Gastroesophageal sphincter (tissue), 4 donors: ENCODE measurements around the gene CYLD. TPM values are rescaled to one million over a fixed set of nuclear protein-coding genes. Genes with fewer than 3 reads are reported as not detected.

ENCODE experiments used
- ATAC-seq: fragments of 150-250 bp; one replicate; pipeline ENCODE4 v1.9.1; 2016; ENCODE audit warnings: mild to moderate bottlenecking, moderate library complexity
- H3K27ac ChIP-seq, 4 donors: fragments of 200-600 bp; sonication (generic) in 3 of 4; 1 replicate in 3 of 4; 2 replicates in 1 of 4; pipeline ENCODE4 v1.5.1; 2016 to 2019
- H3K27me3 ChIP-seq: fragments of 200-600 bp; sonication (generic); one replicate; pipeline ENCODE4 v1.5.1; 2019
- H3K36me3 ChIP-seq, 2 donors: fragments of 200-600 bp; sonication (generic); one replicate each; pipeline ENCODE4 v1.5.1; 2019; ENCODE audit warnings: control low read depth in 1 of 2
- H3K4me1 ChIP-seq, 3 donors: fragments of 200-600 bp; sonication (generic); 1 replicate in 2 of 3; 2 replicates in 1 of 3; pipeline ENCODE4 v1.5.1; 2016 to 2019; ENCODE audit warnings: control low read depth in 2 of 3
- H3K4me3 ChIP-seq, 2 donors: fragments of 200-600 bp; sonication (generic); one replicate each; pipeline ENCODE4 v1.5.1; 2019; ENCODE audit warnings: mild to moderate bottlenecking in 1 of 2, moderate library complexity in 1 of 2
- H3K9me3 ChIP-seq, 3 donors: fragments of 200-600 bp; sonication (generic); one replicate each; pipeline ENCODE4 v1.5.1; 2017 to 2019; ENCODE audit warnings: control low read depth in 2 of 3
- CTCF ChIP-seq, 4 experiments: fragments of 200-600 bp in 2 of 4; fragments of 450-650 bp in 2 of 4; sonication (generic) in 1 of 4; IDR thresholded peaks; one replicate each; pipeline ENCODE4 v1.5.1; 2017 to 2019; ENCODE audit warnings: antibody characterized with exemption in 4 of 4, mild to moderate bottlenecking in 2 of 4, moderate library complexity in 2 of 4
- EP300 ChIP-seq: sonication (generic); formaldehyde crosslinking; IDR thresholded peaks from one replicate; pipeline ENCODE4 v1.6.1; 2017; ENCODE audit warnings: antibody characterized with exemption, mild to moderate bottlenecking
- POLR2A ChIP-seq, 2 donors: fragments of 450-650 bp; IDR thresholded peaks; one replicate each; pipeline ENCODE4 v1.6.1; 2017; ENCODE audit warnings: antibody characterized with exemption in 2 of 2, mild to moderate bottlenecking in 2 of 2, moderate library complexity in 1 of 2
- POLR2AphosphoS5 ChIP-seq: sonication (generic); formaldehyde crosslinking; IDR thresholded peaks from one replicate; pipeline ENCODE4 v1.6.1; 2017; ENCODE audit warnings: antibody characterized with exemption
- WGBS, 2 donors: methylation state at CpG; one replicate each; pipeline ENCODE4 v1.1.5; 2018; ENCODE audit warnings: low coverage in 1 of 2; 5-methylcytosine and 5-hydroxymethylcytosine counted together
- total RNA-seq, 4 donors: library from RNA; depleted of rRNA; stranded (reverse); fragments of >200 nt; gene quantifications; one replicate each; pipeline ENCODE4 v1.1.0, GENCODE V29; 2016

The CYLD gene
- total RNA-seq, 4 donors from 2014 or later: 39.2 to 82.5 (median 53.2) TPM

DNA sequence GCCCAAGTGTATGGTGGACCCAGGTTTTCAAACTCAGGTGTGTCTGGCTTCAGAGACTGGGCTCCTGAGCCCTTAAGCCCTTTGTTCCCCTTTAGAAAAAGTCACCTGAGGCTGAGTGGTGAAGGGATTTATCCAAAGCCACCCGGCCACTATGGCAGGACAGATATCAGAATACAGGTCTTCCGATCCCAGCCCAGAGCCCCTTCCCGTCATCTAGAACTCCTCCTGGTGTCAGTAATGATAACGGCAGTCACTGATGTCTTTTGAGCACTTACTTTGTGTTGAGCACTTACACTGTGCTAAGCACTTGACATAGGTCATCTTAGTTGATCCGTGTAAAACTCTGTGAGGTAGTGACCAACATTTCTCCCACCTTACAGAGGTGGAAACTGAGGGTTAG lies 31.9 kb upstream of the CYLD start:
- Histone ChIP-seq H3K27me3 (no peaks in the 10 kb centered on the region), H3K36me3 (peaks cover 0 to 3% of the 10 kb centered on the region in 2 donors), H3K9me3 (peaks cover 0 to 5% (median 0%) of the 10 kb centered on the region in 3 donors), H3K4me1 (peaks cover 0 to 17% (median 0%) of the 10 kb centered on the region in 3 donors), H3K27ac (no peak overlapping the region), H3K4me3 (no peak overlapping the region)
- no peak for ATAC-seq
- no peak for TF ChIP-seq POLR2AphosphoS5
- TF ChIP-seq EP300: no peak
- no peak for TF ChIP-seq POLR2A (IDR thresholded peaks at IDR 0.05)
- TF ChIP-seq CTCF (IDR thresholded peaks at IDR 0.05): no peak
- WGBS, 2 donors: 71 to 74% methylated on average over 2 to 3 of the region's 5 CpGs

DNA sequence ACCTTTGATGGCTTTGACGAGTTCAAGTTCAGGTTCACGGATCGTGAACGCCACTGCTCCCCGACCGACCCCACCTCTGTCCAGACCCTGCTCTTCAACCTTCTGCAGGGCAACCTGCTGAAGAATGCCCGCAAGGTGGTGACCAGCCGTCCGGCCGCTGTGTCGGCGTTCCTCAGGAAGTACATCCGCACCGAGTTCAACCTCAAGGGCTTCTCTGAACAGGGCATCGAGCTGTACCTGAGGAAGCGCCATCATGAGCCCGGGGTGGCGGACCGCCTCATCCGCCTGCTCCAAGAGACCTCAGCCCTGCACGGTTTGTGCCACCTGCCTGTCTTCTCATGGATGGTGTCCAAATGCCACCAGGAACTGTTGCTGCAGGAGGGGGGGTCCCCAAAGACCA lies 30.8 kb upstream of the CYLD start:
- TF ChIP-seq EP300 (no peak), POLR2AphosphoS5 (no peak), POLR2A (IDR thresholded peaks at IDR 0.05) (no peak), CTCF (IDR thresholded peaks at IDR 0.05) (no peak)
- Histone ChIP-seq H3K4me1 (peaks cover 0 to 17% (median 0%) of the 10 kb centered on the region in 3 donors), H3K9me3 (no peaks in the 10 kb centered on the region), H3K27ac (peak overlapping the region in 1 of 4 donors; percentile 48), H3K27me3 (no peaks in the 10 kb centered on the region), H3K36me3 (peaks cover 0 to 3% of the 10 kb centered on the region in 2 donors), H3K4me3 (no peak overlapping the region)
- ATAC-seq: no peak
- WGBS, 2 donors: 90% methylated on average over 6 of the region's 21 CpGs; no CpG with 5 or more reads in 1 of the 2 donors

DNA sequence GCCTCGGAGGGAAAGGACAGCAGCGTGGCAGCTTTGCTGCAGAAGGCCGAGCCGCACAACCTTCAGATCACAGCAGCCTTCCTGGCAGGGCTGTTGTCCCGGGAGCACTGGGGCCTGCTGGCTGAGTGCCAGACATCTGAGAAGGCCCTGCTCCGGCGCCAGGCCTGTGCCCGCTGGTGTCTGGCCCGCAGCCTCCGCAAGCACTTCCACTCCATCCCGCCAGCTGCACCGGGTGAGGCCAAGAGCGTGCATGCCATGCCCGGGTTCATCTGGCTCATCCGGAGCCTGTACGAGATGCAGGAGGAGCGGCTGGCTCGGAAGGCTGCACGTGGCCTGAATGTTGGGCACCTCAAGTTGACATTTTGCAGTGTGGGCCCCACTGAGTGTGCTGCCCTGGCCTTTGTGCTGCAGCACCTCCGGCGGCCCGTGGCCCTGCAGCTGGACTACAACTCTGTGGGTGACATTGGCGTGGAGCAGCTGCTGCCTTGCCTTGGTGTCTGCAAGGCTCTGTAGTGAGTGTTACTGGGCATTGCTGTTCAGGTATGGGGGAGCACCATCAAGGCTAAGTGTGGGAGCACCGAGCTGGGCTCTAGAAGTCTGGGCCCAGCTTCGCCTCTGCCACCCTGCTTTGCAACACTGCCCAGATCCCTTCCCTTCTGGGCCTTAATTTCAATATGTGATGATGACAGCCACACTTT lies 29.9 kb upstream of the CYLD start:
- H3K4me1 ChIP-seq: peaks cover 0 to 17% (median 0%) of the 10 kb centered on the region in 3 donors
- no peak for TF ChIP-seq POLR2AphosphoS5
- no peak for TF ChIP-seq CTCF (IDR thresholded peaks at IDR 0.05)
- TF ChIP-seq POLR2A (IDR thresholded peaks at IDR 0.05): no peak
- TF ChIP-seq EP300: no peak
- H3K9me3 ChIP-seq: no peaks in the 10 kb centered on the region
- ATAC-seq: peak; percentile 13
- peak overlapping the region in 2 of 4 donors; percentile 22 to 48 for H3K27ac ChIP-seq
- WGBS, 2 donors: 100% methylated on average over 1 of the region's 25 CpGs; no CpG with 5 or more reads in 1 of the 2 donors
- no peaks in the 10 kb centered on the region for H3K27me3 ChIP-seq
- H3K36me3 ChIP-seq: peaks cover 0 to 3% of the 10 kb centered on the region in 2 donors
- H3K4me3 ChIP-seq: no peak overlapping the region

DNA sequence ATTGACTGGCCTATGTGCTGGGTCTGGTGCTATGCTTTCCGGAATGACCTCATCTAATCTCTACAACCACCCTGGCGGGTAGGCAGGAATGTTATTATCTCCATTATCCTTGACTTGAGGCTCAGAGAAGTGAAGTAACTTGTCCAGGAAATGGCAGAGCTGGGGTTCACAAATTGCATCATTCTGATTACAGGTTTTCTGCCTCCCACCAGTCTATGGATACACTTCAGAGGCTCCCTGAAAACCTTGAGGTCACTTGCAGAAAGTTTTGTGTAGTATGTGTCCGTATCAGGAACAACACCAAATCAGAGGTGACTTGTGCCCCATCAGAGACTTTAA lies 29.4 kb upstream of the CYLD start:
- Histone ChIP-seq H3K9me3 (no peaks in the 10 kb centered on the region), H3K4me3 (no peak overlapping the region), H3K36me3 (peaks cover 0 to 3% of the 10 kb centered on the region in 2 donors), H3K27ac (no peak overlapping the region), H3K27me3 (no peaks in the 10 kb centered on the region), H3K4me1 (peaks cover 0 to 17% (median 0%) of the 10 kb centered on the region in 3 donors)
- ATAC-seq: no peak
- 86% methylated on average over 2 of the region's 3 CpGs; no CpG with 5 or more reads in 1 of the 2 donors for WGBS, 2 donors
- no peak for TF ChIP-seq EP300
- TF ChIP-seq POLR2A (IDR thresholded peaks at IDR 0.05): no peak
- no peak for TF ChIP-seq CTCF (IDR thresholded peaks at IDR 0.05)
- no peak for TF ChIP-seq POLR2AphosphoS5

- no peak for ATAC-seq
- Histone ChIP-seq H3K36me3 (peaks cover 0 to 3% of the 10 kb centered on the region in 2 donors), H3K4me1 (peaks cover 0 to 17% (median 0%) of the 10 kb centered on the region in 3 donors), H3K9me3 (no peaks in the 10 kb centered on the region), H3K27ac (no peak overlapping the region), H3K27me3 (no peaks in the 10 kb centered on the region), H3K4me3 (no peak overlapping the region)
- WGBS, 2 donors: 83% methylated on average over 3 of the region's 4 CpGs; no CpG with 5 or more reads in 1 of the 2 donors
- no peak for TF ChIP-seq EP300
- TF ChIP-seq CTCF (IDR thresholded peaks at IDR 0.05): no peak
- no peak for TF ChIP-seq POLR2AphosphoS5
- TF ChIP-seq POLR2A (IDR thresholded peaks at IDR 0.05): no peak
These were observed 28.9 kb upstream of the CYLD start for GRCh38 chr16:50712956-50713355.
